NAMALWA (cell line): ENCODE measurements around the gene RAB41.
"Not testable (repeated sequence)": the region's sequence is repeated elsewhere in the genome, so short reads cannot be mapped to it uniquely, and the experiment has no call there.

Experiments
- DNase-seq: peaks from one replicate; pipeline ENCODE4 v3.0.0-alpha.2; 2015; ENCODE audit warnings: low spot score

Gene RAB41

DNA sequence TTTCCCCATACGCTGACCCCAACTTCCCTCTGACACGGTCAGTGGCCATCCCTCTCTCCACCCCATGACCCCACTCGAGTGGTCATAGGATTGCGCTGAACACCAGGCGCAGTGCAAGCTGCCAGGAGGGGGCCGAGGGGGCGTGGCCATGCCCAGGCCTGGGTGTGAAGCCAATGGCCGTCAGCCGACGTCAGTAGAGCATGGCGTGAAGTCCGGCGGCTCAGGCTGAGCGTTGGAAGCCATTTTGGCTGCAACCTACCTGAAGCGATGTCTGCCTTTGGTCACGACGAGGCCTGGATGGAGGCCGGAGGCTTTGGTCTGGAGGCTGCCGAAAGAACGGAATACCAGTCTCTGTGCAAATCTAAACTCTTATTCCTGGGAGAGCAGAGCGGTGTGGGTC is at the start of gene RAB41:
Gene RAB41 (plus strand): TSS at position 222 of the 400 bp plus-strand sequence. CDS start 46 bp downstream, at position 268.
- DNase-seq = no peak

DNA sequence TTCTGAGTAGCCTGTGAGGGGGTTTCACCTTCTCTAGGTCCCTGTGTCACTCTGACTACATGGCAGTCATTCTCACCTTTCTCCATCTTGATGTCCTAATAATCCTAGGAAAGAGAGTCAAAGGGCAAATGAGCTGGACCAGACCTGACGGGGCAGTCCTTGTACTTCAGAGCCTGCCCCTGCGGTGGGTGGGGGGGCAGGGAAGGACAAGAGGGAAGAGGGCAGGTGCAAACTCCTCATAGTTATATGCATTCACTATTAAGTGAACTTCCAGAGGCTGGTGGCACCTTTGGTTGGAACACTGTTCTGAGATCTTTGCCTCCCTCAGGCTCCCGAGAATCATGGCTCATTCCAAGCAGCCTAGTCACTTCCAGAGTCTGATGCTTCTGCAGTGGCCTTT is 47.6 kb upstream of the RAB41 start, which contains the start of gene AWAT1:
Gene AWAT1 (plus strand): TSS at position 301 of the 400 bp plus-strand sequence. CDS start 41 bp downstream, at position 342.
- no peak for DNase-seq

DNA sequence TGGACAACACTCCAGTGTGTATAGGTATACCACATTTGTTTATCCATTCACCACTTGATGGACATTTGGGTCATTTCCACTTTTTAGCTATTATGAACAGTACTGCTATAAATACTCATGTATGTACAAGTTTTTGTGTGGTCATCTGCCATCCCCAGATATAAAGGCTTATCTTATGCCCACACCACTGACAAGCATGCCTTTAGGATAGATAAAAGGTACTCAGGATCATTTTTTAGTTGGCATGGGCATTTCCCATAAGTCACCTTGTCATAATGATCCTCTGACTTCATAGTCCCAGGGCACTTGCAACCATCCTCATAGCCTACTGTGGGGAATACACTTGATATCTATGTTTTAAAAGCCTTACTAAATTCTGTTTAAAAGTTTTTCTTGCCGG is 41.2 kb upstream of the RAB41 start:
- DNase-seq = no peak

DNA sequence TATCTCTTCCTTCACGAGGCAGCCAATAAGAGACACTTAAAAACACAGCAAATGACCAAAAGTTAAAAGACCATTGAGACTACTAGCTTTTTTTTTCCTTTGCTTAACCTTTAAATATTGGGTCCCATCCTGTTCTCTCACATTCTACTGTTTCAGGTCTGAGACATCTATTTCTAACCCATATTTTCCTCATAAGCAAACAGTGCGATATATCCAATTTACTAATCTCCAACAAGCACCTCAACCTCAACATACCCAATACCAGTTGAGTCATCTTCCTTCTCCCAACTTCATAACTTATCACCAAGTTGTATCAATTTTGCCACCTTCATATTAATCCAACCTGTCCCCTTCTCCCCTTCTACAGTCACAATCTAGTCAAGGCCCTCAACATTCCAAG is 40.5 kb upstream of the RAB41 start:
- DNase-seq = no peak

DNA sequence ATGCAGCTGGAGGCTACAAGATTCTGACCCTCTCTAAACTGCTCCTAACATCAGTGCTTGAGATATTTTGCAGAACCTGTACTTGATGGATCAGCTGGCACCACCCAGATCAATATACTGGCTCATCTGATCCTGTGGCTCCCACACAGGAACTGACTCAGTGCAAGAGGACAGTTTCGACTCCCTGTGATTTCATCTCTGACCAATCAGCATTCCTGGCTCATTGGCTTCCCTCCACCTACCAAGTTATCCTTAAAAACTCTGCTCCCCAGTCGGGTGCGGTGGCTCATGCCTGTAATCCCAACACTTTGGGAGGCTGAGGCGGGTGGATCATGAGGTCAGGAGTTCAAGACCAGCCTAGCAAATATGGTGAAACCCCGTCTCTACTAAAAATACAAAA is 38.4 kb upstream of the RAB41 start:
- not testable (repeated sequence) for DNase-seq

DNA sequence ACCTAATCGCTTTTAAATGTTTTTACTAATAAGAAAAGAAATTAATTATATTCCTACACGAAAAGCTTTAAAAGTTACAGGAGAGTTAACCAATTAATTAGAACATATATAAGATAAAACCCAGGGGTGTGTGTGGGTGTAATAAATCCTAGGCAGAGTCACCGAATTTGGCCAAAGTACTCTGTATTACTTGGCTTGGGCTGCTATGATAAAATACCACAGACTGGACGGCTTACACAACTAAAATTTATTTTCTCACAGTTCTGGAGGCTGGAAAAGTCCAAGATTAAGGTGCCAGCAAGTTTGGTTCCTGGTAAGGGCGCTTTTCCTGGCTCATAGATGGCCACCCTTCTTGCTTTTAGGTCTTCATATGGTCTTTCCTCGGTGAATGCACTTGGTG is 37.1 kb upstream of the RAB41 start:
- no peak for DNase-seq

DNA sequence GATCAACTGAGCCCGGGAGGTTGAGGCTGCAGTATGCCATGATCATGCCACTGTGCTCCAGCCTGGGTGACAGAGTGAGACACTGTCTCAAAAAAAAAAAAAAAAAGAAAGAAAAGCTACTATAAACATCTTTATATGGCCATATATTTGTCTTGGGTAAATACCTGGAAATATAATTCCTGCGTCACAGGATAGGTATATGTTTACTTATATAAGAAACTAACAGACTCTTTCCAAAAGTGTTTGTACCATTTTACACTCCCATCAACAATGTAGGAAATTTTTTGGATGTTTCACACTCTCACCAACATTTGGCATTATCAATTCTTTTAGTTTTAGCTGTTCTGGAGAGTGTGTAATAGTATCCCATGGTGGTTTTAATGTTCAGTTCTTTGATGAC is 34.7 kb upstream of the RAB41 start:
- DNase-seq = no peak

DNA sequence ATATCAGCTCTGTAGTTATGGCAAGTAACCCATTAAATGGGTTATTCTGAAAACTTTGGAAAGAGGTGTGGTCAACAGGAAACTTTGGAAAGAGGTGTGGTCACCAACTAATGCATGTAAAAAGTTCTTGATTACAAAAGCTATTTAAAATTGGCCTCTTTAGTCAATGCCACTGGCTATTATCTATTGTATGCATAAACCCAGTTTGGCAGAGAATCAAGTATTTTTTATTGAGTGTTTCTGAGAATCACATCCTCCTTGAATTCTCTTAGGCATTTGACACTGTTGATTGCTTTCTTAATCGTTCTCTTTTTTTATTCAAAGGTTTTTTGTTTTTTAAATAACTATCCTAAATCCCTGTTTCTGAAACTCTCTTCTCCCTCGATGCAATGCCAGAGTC is 29.5 kb upstream of the RAB41 start:
- DNase-seq = no peak

DNA sequence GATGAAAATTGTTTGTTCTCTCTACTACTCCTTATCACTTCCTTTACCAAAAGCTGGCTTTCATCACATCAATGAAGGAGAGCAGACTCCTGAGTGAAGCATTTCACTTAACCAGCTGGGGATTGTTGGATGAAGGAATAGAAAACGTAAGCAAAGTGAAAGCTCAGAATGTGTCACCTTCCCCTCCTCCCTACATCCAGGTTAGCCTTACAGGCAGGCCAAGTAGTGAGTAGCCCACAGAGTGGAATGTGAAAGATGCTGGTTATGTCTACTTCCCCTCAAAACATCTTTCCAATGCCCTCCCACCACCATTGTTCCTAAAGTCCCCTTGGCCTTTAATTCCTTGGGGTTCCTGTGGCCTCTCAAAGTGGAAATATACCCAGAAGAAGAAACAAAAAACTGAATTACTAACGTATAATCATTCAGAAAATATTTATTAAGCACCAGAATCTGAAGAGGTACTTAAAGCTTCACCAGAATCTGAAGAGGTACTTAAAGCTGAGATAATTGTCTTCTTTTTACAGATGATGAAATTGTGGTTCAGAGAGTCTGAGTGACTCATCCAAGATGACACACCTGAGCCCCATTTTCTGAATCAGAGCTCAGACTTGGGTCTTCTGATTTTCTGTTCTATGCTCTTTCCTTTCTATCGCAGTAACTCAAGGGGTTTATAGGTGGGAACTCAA is 28.5 kb upstream of the RAB41 start:
- no peak for DNase-seq

DNA sequence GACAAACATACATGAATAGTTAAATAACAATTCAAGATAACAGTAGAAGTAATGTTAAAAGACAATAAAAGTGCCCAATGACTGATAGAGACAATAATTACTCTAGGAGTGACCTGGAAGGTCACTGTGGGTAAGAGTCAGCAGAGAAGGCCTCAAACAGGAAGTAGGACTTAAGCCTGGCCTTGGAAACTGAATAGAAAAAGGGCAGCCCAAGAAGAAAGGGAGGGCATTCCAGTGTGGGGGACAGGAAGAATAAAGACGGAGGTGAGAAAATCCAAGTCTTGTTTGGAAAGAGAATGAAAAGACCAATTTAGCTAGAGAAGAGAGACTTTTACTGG is 27.9 kb upstream of the RAB41 start:
- DNase-seq = no peak

DNA sequence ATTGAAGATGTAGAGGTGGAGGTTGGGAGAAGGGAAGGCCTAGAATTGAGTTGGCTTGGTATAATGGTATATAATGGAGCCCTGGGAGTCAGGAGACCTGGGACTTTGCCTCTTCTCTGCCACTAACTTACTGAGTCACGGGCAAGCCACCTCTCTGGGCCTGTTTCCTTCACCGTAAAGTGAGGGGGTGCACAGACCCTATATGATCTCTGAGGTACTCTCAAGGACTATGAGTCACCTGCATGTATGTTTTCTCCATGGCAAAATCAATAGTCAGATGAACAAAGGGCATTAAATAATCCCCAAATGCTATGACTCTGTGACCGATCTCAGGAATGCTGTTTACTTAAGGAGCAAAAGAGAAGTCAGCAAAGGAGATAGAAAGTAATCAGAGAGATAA is 27.1 kb upstream of the RAB41 start:
- no peak for DNase-seq

DNA sequence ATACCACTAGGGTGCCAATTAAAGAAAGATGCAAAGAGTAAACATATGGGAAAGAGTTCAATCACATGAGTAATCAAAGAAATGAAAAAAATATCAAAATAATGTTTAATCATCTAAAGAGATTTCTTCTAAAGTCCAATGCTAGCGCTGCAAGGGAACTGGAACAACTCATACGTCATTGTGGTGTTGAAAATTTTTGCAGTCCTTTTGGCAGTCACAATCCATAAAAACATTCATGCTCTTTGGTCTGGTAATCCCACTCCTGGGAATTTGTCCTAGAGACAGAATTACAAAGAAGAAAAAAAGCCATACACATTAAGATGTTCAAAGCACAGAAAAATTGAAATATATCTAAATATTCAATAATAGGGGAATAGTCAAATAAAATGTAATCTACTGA is 26.5 kb upstream of the RAB41 start:
- no peak for DNase-seq

DNA sequence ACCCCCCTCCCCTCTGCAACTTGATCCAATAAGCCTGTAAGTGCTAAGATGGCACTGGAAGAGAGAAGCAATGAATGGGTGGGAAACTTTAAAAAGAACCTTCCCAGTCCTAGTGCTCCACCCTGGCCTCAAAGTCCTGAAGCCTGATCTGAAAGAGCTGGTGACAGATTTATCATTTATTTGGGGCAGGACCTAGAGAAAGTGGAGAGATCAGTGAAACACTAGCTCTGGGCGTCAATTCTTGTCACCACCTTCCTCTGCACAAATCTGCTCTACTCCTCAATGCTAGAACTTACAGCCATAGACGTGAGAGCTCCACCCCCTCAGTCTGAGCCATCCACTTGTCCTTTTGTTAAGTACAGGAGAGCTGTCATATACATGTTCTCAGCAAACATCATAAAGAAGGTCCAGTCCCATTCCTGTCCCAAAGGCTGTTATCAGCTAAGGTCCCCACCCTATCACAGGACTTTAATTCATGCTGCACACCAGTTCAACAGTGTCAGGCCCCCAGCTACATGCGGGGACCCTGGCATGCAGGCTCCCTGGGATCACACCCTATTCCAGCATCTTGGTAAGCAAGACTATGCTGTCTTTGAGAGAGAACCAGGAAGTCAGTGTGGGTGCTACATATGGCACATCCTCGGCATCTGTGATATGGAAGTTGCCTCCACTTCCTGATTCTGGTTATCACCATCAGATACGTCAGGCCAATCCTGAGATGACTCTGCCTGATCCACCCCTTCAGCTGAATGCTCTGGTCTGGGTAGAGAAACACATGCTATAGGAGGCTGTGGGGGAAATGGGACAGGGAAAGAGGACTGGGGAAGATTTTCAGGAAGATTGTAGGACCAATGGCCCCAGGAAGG is 24.3 kb upstream of the RAB41 start:
- no peak for DNase-seq

DNA sequence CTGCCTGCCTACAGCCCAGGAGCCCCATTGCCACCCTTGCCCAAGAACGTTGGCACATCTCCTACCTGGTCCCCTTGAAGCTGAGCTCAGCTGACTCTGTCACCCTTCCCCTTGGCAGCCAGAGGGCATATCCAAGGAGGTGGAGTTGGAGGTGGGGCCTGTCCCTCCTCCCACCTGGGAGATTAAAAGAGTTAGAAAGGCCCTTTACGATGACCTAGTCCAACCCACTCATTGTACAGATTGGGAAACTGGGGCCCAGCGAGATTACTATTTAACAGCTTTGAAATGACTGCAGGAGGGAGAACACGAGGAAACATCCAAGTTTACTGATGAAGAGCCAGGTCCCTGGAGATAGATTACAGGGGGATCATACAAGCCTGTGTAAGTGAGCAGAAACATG is 21.9 kb upstream of the RAB41 start, which contains the start of gene P2RY4:
Gene P2RY4 (minus strand): TSS at position 101 of the 400 bp plus-strand sequence. CDS start 580 bp downstream, outside the sequence.
- DNase-seq = no peak

DNA sequence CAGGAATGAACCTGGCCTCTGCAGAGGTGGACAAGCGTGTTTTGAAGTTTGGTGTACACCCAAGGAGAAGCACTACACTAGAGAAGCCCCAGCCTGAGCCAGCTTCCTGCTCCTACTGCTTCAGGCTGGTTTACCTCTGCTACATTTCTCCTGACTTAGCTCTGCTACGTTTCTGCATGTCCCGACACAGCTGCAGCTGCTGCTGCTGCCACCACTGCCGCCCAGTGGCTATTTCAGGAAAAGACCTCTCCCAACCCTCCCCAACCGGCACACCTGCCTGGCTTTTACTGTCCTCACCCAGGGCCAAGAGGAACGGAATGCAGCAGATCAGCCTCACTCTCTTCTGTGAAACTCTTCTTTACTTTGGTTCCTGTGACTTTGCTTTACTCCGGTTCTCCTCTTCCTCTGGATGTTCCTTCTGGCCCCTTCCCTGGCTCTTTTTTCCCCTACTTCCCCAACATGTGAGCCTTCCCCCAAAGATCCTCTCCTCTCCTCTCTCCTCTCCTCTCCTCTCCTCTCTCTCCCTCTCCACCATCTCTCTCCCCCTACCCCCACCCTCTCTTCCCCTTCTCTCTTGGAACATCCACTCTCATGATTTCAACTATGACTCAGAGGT is 18.9 kb upstream of the RAB41 start:
- DNase-seq = peak; percentile 62

DNA sequence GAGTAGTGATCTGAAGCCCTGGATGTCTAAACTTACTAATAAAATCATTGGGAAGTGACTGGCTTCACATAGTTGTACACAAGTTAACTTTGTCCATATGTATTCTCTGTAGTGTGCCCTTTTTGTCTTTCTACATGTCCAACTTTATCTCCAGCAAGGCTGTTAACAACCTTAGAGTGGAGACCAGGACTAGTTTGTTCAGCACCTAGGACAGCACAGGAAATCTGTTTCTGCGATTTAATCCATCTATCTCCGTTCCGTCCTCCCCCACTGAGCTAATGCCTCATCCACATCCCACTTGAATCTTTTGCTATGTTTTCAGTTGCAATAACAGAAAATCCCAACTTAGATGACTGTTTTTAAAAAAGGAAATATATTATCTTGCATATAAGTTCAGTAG is 17.2 kb upstream of the RAB41 start:
- no peak for DNase-seq

DNA sequence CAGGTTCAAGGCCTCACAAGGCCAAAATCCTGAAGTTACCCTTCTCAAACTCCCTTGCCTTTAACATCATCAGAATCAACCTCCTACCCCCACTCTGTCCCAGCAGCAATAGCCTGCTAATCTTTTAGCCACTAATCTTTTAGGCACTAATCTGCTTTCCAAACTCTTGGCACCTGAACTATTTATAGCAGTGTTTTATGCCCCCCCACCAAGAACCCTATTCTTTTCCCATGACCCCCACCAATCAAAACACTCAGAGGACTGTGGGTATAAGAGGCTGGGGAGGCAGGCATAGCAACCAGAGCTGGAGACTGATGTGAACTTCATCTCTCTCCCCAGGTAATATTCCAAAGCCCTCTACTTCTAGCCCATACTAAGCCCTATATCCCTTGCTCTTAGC is 13.9 kb upstream of the RAB41 start, which contains the start of gene ARR3:
Gene ARR3 (plus strand): TSS at position 301 of the 400 bp plus-strand sequence. CDS start 1,052 bp downstream, outside the sequence.
- DNase-seq = no peak

DNA sequence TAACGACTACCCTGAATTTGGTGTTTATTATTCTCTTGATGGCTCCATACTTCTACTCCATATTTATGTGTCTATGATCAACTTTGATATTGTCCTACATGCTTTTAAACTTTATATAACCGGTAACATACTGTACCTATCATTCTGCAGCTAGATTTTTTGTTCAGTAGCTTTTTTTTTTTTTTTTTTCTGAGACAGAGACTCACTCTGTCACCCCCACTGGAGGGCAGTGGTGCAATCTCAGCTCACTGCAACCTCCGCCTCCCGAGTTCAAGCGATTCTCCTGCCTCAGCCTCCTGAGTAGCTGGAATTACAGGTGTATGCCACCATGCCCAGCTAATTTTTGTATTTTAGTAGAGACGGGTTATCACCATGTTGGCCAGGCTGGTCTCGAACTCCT is 7.9 kb upstream of the RAB41 start:
- DNase-seq = not testable (repeated sequence)

DNA sequence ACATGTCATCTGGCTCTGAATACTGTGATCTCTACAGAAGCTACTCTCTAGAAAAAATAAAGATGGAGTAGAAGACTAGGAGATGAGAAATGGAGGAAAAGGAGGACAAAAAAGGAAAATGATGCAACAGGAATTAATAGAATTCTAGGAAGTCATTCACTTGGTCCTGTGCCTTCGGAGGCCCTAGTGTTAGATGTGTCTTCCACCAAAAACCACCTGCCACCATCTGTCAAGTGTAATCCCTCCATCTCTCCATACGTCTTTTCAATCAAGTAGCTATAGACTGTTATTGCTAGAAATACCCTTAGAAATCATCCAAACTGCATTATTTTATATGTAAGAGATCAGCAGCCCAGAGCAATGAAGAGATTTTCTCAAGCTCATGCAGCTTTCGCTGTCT is 2.9 kb upstream of the RAB41 start:
- DNase-seq = no peak

DNA sequence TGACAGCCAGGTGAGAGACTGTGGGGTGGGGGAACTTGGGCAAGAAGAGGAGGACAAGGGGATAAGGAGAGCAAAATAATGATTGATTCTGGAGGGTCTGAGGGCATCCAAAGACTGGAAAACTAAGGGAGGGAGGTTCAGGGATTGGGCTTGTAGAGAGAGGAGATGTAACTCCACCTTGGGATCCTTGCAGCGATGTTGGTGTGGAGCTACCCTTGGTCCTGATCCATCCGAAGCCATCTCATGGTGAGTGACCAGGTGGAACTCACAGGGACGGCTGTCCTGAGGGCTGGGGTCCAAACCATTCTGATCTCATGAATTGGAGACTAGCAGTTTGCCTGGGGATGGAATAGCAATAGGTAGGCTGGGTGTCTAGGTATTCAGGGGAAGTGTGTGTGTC is 1.4 kb upstream of the RAB41 start:
- no peak for DNase-seq

DNA sequence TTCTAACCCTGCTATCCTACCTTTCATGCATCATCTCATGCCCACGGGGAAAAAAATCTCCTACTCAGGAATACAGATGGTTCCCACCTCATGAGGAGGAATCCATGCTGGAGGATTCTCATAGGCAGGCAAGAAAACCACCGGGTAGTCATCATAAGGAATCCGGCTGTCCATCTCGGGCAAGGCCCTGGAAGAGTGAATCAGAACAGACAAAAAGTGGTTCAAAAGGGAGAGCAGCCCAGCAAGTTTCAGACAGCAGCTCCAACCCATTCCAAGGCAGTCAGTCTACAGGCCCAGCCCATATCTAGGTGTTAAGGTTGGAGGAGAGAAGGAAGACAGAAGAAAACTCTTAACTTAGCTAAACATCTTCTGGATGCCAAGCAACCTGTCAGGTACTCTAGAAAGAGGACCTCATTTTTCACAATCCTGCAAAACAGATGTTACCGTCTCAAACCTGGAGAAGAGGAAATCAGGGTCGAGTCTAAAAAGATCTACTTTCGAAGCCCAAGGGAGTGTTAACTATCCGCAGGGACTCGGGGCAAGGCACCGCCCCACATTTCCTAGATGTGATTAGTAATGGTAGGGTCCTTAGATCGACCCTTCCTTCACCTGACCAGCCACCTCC is 7.3 kb downstream of the RAB41 start:
- DNase-seq = no peak
